GM18499 (cell line): ENCODE results near the gene ERICH3.
A peak's percentile ranks its signal among the peaks of the same experiment; 100 is the strongest.
"Not testable (repeated sequence)": the region's sequence is repeated elsewhere in the genome, so short reads cannot be mapped to it uniquely, and the experiment has no call there.

Experiments
- ATAC-seq: cut with Tn5 transposase; IDR thresholded peaks from one replicate; pipeline ENCODE4 v1.9.1; 2021; ENCODE audit warnings: moderate number of reproducible peaks; ENCODE audit not compliant: insufficient read depth, unreplicated experiment

Gene ERICH3

DNA sequence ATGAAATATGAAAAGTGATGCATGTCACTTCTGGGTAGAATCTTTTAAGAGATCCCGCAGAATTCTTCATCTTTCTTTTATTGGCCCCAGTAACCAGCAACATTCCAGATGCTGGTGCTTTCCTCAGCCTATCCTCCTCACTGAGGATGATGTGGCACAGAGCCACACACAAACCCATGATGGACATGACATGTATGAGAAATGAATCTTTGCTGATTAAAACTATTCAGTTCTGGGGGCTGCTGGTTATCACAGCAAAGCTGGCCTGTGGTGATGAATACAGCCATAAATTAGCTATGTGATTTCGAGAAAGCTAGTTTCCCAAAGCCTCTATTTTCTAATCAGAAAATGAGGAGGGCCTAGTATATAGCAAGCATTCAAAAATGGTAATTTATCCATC, 8.3 kb upstream of the ERICH3 start:
- no peak for ATAC-seq

DNA sequence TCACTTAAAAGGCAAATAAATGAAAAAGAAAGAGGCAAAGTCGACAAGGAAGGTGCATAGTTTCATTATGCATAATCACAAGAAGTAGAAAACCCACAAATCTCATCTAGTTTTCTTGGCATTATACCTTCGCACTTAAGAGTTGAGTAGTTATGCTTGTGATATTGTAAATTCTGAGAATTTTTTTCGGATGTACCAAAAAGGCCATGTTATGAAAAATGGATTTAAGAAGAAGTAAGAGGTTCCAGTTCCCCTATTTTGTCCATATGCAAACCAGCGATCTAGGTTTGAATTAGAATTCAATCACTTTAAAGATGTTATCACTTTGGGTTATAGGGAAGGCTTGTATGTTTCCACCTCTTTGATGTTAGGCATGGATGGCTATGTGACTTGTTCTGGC, 7.9 kb upstream of the ERICH3 start:
- peak; percentile 84 for ATAC-seq

DNA sequence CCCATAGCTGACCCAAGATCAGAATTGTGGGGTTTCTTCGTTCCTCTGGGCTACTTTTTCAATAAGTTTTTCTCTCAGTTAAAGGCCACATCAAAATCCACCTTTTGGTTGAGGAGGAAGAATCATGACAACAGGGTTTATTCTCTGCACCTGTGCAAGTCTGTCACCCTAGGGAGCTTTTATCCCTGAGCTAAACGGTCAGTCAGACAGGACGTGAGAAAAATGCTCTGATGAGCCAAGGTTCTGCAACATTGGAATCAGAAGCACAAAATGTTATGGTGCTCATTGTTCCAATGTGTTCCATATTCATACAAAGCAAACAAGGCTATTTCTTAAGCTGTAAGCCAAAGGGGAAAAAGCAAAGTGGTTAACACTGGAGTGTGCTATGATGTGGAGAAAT, 7.4 kb upstream of the ERICH3 start:
- peak; percentile 13 for ATAC-seq

DNA sequence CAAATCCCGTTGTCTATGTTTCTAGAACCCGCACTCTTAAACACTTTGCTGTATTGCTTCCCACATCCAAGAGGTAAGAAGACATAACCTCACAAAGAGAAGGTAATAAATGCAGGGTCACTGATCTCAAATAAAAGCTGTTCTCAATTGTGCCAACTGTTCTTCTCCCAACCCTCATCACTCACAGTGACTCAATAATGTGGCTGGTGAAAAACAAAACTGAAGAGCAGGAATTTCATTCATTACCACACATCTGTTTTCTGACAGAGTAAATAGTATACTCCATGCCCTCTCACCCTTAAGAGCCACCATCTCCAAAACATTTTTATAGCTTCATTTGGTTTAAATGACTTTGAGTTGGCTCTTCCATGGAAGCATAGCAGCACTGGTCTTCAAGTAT, 6.2 kb upstream of the ERICH3 start:
- no peak for ATAC-seq

DNA sequence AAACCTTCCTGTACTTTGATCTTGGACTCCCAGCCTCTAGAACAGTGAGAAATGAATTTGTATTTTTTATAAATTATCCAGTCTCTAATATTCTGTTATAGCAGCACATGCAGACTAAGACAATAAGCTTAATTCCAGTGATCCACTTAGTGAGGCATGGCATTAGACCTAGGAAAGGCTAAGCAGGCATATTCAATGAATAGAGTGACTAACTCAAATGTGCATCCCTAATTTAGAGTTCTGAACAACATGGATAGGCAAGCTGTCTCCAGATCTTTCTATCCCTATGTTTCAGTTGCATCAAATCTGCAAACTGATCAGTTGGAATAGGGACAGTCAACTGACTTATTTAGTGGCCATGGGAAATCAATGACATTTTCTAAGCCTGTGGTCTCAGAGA, 4.3 kb upstream of the ERICH3 start:
- no peak for ATAC-seq

DNA sequence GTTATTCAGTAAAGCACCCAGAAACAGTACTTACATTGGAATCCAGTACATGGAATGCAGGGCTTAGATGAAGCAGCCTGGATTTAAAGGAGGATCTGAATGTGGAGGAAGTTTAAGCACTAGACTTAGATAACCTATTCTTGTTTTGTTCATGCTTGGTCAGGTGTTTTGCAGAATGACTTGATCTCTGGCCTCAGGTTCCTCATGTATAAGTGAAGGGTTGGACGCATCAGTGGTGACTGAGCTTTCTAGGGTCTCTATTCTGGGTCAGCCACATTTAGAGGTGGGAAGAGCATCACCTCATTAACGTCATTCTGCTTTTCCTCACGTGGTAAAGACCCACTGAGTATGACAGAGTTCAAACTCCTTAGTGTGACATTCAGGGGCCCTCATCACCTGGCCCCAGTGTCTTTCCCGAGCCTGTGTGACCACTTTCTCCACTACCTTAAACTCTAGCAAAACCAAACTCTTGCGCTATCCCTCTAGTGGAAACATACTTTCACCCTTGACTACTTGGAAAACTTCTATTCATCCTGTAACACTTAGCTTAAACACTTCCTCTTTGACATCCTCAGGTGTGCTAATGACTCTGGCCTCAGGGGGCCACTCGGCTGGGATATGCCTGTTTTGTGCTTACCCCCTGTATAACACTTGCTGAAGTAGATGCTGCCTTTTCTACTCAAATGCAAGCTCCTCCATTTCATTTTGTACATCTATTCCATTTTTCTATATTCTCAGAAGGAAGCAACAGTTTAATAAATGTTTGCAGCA, 871 bp upstream of the ERICH3 start:
- ATAC-seq: no peak

DNA sequence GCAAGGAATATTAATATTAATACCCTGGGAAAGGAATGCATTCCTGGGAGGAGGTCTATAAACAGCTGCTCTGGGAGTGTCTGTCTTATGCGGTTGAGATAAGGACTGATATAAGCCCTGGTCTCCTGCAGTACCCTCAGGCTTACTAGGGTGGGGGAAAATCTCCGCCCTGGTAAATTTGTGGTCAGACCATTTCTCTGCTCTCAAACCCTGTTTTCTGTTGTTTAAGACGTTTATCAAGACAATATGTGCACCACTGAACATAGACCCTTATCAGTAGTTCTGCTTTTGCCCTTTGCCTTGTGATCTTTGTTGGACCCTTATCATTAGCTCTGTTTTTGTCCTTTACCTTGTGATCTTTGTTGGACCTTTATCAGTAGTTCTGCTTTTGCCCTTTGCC, 2.7 kb downstream of the ERICH3 start:
- not testable (repeated sequence) for ATAC-seq

DNA sequence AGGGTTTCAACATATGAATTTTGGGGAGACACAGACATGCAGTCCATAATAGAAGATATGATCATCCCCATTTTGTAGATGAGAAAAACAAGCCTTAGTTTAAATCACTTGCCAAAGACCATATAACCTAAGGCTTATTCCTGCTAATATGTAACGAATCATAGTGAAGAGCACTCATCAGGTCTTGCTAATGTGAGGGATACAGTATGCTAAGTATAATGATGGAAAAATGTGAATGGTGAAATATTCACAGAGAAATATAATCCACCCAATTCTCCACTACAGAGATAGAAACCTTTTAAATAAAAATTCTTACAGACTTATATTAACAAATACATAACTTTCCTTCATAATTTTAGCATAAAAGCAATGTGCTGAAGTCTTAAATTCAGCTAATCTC, 18.9 kb downstream of the ERICH3 start:
- ATAC-seq: no peak

DNA sequence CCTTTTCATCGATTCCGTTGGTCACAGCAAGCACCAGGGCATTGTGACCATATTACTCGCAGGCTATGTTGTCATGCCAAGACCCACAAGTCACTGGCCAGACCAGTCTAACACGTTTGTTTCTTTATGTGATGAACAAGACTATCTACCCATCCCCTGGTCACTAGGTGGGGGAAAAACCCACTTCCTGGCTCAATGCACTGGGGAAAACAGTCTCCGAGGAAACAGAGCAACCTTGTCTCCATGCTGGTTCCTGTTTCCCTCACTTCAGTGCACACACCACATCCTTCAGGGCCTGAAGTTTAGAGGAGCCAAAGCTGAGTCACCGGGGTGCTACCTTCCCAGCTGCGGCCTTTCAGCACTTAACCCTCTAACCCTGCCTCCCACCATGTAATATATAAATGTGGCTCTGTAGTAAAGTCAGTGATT, 20.9 kb downstream of the ERICH3 start:
- peak; percentile 98 for ATAC-seq

DNA sequence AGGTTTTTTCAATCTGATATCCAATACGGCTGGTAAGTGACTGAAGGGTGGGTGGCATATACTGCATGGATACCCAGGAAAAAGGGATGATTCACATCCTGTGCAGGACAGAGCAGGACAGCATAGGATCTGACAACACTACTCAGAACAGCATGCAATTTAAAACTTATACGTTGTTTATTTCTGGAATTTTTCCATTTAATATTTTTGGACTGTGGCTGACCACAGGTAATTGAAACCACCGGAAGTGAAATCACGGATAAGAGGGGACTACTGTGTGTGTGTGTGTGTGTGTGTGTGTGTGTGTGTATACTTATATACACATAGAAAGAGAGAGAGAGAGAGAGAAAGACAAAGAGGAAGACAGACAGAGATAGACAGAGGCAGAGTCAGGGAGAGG, 23.0 kb downstream of the ERICH3 start:
- ATAC-seq: no peak

DNA sequence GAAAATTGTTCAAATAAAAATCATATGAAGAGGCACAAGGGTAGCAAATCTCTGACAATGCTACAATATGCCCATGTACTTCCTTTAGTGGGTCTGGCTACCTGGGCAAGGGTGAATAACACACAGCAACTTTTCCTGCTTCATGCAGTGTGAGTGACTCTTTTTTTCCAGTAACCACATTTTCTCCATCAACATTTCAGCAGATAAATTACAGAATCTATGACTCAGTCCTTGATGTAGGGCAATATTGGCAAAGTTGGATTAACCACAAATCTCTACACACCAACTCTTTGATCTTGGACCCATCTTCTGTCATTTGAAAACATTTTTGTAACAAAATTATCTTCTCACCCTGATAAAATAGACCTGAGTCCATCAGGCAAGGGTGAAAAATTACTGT, 31.7 kb downstream of the ERICH3 start:
- no peak for ATAC-seq

DNA sequence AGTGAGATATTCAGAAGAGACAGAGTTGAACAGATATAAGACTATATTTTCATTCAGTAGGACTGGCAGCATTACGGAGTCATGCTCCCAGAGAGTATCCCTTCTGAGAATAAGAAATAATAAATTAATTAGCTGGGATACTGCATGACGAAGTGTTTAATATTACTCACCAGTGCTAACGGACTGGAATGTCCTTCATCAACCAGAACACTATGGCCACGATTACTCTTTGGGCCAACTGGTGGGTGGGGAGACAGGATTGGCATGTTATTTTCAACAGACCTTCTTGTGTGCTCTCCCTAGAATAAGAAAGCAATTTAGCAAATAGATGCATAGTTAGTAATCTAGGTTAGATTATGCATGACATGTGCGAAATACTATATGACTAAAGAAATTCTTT, 32.4 kb downstream of the ERICH3 start:
- no peak for ATAC-seq

DNA sequence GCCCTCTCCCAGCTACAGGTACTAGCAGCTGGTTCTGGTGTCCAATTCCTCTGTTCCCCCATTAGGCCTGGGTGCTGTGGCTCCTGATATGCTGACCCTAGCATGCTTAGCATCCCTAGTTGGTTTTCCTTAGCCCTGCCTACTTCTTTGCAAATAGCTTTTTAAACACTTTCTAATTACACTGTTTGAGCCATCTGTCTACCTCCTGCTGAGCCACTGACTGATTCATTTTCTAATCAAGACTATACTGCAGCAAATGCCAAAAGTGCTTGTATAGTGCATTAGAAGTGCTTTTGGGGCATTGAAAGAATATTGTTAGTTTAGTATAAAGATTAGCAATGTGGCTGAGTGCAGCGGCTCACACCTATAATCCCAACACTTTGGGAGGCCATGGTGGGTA, 36.3 kb downstream of the ERICH3 start:
- no peak for ATAC-seq

DNA sequence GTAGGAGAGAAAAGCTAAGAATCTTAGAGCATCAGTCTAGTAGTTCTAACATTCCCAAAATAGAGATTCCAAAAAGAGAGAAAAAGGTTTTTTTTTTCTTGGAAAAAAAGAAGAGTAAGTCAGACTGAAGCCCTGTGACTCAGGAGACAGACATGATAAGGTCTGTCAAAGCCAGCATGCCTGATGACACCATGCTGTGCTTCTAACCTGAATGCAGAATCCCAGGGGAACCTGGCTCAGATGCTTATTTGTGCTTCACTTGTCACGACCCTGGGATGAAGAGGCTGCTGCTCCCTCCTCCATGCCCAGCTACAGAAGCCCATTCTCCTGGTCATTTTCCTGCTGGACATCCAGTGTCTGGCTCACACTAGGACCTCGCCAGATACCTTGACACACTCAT, 44.3 kb downstream of the ERICH3 start:
- no peak for ATAC-seq

DNA sequence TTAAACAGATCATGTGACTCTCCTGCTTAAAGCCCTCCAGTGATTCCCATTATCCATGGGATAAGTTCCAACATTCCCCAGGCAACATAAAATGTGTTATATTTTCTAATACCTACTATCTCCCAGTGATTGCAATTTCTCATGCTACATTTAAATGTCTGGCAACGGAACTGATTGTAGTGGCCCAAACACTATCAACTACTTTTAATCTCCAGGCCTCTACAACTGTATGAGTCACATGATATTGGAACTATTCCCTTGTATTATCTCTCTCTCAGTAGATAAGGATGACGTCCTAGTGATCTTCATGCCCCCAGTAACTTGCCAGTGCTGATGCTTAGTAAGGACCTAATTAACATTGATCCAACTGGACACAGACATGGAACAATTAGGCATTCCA, 49.9 kb downstream of the ERICH3 start:
- ATAC-seq: no peak

DNA sequence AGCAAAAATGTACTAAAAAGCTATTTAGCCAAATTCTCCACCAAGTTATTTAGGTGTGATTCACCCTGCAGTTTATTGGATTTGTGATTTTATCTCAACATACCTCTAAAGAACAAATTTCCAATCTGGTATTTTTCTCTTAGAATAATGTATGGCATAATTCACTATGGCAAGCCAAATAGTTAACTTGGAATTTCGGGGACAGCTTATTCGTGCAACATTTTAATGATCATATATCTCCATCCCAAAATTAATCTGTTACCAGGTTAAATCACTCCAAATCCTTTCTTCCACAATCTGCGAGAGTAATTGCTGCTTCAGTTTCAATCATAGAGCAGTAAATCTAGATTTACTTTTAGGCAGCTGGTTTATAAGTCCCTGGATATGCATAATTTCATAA, 53.4 kb downstream of the ERICH3 start:
- no peak for ATAC-seq

DNA sequence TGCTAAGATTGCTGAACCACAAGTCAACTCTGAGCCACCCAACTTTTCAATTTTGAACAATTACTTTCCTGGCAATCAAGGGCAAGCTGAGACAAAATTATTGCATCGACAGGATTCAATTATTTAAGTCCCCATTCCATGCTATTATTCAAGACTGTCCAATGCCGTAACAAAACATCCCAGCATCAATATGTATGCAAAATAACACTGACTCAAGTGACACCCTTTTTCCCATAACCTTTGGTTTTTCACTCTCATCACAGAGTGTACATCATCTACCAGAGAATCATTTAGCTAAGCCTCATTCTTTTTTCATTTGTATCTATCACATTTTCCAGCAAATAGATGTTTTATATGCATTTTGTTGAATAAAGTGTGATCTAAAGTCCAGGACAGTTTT, 54.6 kb downstream of the ERICH3 start:
- no peak for ATAC-seq

DNA sequence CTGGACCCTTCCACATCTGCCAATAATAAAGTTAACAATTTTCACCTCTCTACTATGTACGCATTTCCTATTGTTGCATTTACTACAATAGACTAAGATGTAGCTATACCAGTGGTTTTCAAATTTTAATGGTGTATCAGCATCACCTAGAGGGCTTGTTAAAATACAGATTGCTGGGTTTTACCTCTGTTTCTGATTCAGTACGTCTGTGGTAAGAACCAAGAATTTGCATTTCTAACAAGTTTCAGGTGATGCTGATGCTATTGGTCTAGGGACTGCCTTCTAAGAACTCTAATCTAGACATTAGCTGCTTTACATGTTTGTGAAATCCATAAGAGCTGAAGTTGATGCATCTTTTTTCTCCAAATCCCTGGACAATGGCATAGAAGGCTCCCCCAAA, 59.7 kb downstream of the ERICH3 start:
- no peak for ATAC-seq

DNA sequence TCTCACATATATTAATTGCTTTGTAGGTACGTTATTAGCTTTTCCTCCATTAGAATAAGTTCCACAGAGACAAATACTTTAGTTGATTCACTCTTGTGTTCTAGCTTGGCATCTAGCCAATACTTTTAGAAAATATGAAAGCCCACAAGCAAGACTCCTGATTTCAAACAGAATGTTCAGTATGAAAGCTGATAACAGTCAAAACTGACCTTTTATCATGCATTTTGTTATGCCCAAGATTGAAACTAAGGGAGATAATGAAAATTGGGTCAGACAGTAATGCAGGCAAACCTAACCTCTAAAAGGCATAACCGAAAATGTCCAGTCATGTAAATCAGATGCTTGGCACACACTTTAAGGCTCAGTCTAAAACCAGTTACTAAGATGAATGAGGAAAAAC, 61.7 kb downstream of the ERICH3 start:
- ATAC-seq: no peak

DNA sequence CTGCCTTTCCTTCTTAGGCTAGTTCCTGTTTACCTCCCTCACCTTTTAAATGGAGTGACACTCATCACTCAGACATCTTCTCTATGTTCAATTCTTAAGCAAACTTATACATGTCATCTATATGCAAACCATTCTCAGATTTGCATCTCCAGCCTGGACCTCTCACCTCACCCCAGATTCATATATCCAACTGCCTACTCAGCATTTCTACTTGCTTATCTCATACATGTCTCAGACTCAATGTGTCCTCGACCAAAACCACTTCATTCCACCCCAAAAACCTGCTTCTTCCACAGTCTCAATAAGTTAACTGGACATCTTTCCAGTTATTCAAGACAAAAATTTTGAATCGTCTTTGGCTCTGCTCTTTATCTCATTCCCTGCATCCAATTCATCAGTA, 62.6 kb downstream of the ERICH3 start:
- no peak for ATAC-seq

DNA sequence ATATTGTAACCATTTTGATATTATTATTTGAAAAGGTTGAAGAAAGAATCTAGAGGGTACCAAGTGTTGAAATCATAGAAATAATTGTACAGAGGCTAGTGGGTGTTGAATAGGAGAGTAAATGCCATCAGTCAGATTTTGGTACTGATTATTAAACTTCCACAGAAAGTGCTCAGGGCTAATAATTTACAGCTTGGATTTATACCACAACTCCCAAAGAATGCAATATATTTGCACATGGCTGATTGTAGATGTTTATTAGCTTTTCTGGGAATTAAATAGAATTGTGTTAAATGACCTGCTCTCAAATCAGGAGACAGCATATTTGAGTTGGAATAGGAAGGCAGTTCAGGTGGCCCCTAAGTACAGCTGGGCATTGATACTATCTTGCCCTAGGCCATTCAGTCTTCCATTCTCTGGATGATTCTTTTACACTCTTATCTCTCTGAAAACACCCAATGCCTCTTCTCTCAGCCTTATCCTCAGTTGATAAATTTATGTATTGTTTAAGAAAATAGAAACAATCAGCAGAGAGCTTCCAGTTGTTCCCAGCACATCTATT, 63.7 kb downstream of the ERICH3 start:
- ATAC-seq: no peak

DNA sequence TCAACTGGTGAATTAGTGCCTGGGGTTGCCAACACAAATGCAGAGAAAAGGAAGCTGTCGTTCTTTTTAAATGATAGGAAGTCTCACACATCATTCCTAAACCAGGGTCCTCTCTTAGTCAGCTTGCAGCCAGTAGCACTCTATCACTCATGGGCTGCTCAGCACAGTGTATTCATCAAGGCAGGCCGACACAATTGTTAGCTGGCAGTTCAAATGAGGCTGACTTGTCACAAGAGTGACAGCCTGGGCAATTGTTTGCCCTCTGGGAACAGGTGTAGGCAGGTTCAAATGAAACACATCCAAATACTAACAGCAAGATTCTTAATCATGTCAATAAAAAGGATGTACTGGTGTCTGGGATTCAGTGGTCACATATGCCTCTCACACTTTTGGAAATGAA, 76.9 kb downstream of the ERICH3 start:
- ATAC-seq: no peak
